Measurements from ENCODE around the gene TLL2.
A peak's percentile ranks its signal among the peaks of the same experiment; 100 is the strongest.

The TLL2 gene

GRCh38 chr10:96352582-96352981, 161.1 kb downstream of the TLL2 start:
- no peak for DNase-seq

GRCh38 chr10:96352027-96352426, 161.7 kb downstream of the TLL2 start:
- no peak for DNase-seq

GRCh38 chr10:96346295-96346694, 167.4 kb downstream of the TLL2 start:
- no peak for DNase-seq

- DNase-seq, result no peak
These were observed 168.5 kb downstream of the TLL2 start for GRCh38 chr10:96345222-96345621.

GRCh38 chr10:96344178-96344577, 169.5 kb downstream of the TLL2 start:
- DNase-seq, result no peak

GRCh38 chr10:96342402-96342801, 171.3 kb downstream of the TLL2 start:
- no peak for DNase-seq

- no peak for DNase-seq
These were observed 172.2 kb downstream of the TLL2 start for GRCh38 chr10:96341219-96342182.

GRCh38 chr10:96339956-96340904, 173.5 kb downstream of the TLL2 start:
- peak; percentile 22 for DNase-seq

GRCh38 chr10:96339383-96339782, 174.3 kb downstream of the TLL2 start:
- DNase-seq, result no peak

GRCh38 chr10:96338279-96338925, 175.3 kb downstream of the TLL2 start:
- no peak for DNase-seq

- DNase-seq, result no peak
These were observed 176.6 kb downstream of the TLL2 start for GRCh38 chr10:96337106-96337505.

GRCh38 chr10:96334616-96335526, 178.9 kb downstream of the TLL2 start:
- DNase-seq, result no peak

GRCh38 chr10:96333101-96333500, 180.6 kb downstream of the TLL2 start:
- DNase-seq, result no peak

- DNase-seq, result no peak
These were observed 186.3 kb downstream of the TLL2 start for GRCh38 chr10:96327462-96327861.

GRCh38 chr10:96325719-96326373, 187.9 kb downstream of the TLL2 start:
- DNase-seq, result no peak

GRCh38 chr10:96324447-96324846, 189.3 kb downstream of the TLL2 start:
- DNase-seq, result no peak

GRCh38 chr10:96322275-96322674, 191.5 kb downstream of the TLL2 start:
- no peak for DNase-seq

- DNase-seq, result no peak
These were observed 191.9 kb downstream of the TLL2 start for GRCh38 chr10:96321822-96322221.

GRCh38 chr10:96319754-96320474, 193.8 kb downstream of the TLL2 start:
- DNase-seq, result no peak

GRCh38 chr10:96317067-96317833, 196.5 kb downstream of the TLL2 start:
- no peak for DNase-seq

All from activated gamma-delta T cell treated with Interleukin-2 at 50 U/mL for 16 hours (primary cell).